GM23338 (cell line): Measurements from ENCODE around the gene KIFAP3. TPM values are rescaled to one million over a fixed set of nuclear protein-coding genes. Genes with fewer than 3 reads are reported as not detected.

Experiments used
- ATAC-seq: fragments of 200-7000 bp; cut with Tn5 transposase; 3 replicates; pipeline ENCODE4 v1.9.1; 2020
- DNase-seq: peaks from one replicate; pipeline ENCODE4 v3.0.0-alpha.2; 2015; ENCODE audit warnings: low spot score
- H2AFZ ChIP-seq: fragments of 200-600 bp; sonication (generic); 2 replicates; pipeline ENCODE4 v1.8.0; 2016; ENCODE audit warnings: antibody characterized with exemption, mild to moderate bottlenecking, moderate library complexity
- H3F3A ChIP-seq: fragments of 200-600 bp; sonication (generic); replicated peaks from 2 replicates; pipeline ENCODE4 v1.8.0; 2017; ENCODE audit warnings: antibody characterized with exemption, mixed run types, low read depth
- H3K27ac ChIP-seq: fragments of 200-600 bp; sonication (generic); 2 replicates; pipeline ENCODE4 v1.6.1; 2016; ENCODE audit warnings: low read depth
- H3K27me3 ChIP-seq: fragments of 200-600 bp; sonication (generic); 2 replicates; pipeline ENCODE4 v1.8.0; 2016; ENCODE audit warnings: mild to moderate bottlenecking, mixed run types, moderate library complexity; ENCODE audit not compliant: insufficient read depth
- H3K36me3 ChIP-seq: fragments of 200-600 bp; sonication (generic); 2 replicates; pipeline ENCODE4 v1.8.0; 2016; ENCODE audit warnings: mild to moderate bottlenecking; ENCODE audit not compliant: insufficient read depth
- H3K4me1 ChIP-seq: fragments of 200-600 bp; sonication (generic); 2 replicates; pipeline ENCODE4 v1.8.0; 2016; ENCODE audit warnings: mild to moderate bottlenecking, moderate library complexity; ENCODE audit not compliant: insufficient read depth
- H3K4me2 ChIP-seq: fragments of 200-600 bp; sonication (generic); 2 replicates; pipeline ENCODE4 v1.7.1; 2017; ENCODE audit warnings: mixed run types
- H3K4me3 ChIP-seq: fragments of 200-600 bp; sonication (generic); 2 replicates; pipeline ENCODE4 v1.6.1; 2016; ENCODE audit warnings: mixed run types
- H3K79me2 ChIP-seq: fragments of 200-600 bp; sonication (generic); replicated peaks from 2 replicates; pipeline ENCODE4 v1.8.0; 2017; ENCODE audit warnings: mild to moderate bottlenecking; ENCODE audit not compliant: insufficient read depth
- H3K9me2 ChIP-seq: fragments of 200-600 bp; sonication (generic); 2 replicates; pipeline ENCODE4 v1.8.0; 2017; ENCODE audit not compliant: insufficient read depth
- H4K20me1 ChIP-seq: fragments of 200-600 bp; sonication (generic); replicated peaks from 2 replicates; pipeline ENCODE4 v1.8.0; 2017; ENCODE audit warnings: mild to moderate bottlenecking; ENCODE audit not compliant: insufficient read depth
- H3K27ac Mint-ChIP-seq: 2 replicates; pipeline ENCODE4 v1.8.0; 2020; ENCODE audit warnings: inconsistent platforms, mild to moderate bottlenecking, moderate library complexity, mixed read lengths
- H3K27me3 Mint-ChIP-seq: 3 replicates; pipeline ENCODE4 v1.8.0; 2022; ENCODE audit warnings: low read depth, mild to moderate bottlenecking, moderate library complexity, mixed read lengths, inconsistent platforms; ENCODE audit not compliant: insufficient read depth, poor library complexity
- H3K36me3 Mint-ChIP-seq: 3 replicates; pipeline ENCODE4 v1.8.0; 2021; ENCODE audit warnings: low read depth, mild to moderate bottlenecking, inconsistent platforms, moderate library complexity, mixed read lengths
- H3K4me1 Mint-ChIP-seq: 3 replicates; pipeline ENCODE4 v1.8.0; 2020; ENCODE audit warnings: mild to moderate bottlenecking, inconsistent platforms, mixed read lengths
- H3K4me3 Mint-ChIP-seq: 3 replicates; pipeline ENCODE4 v1.8.0; 2021; ENCODE audit warnings: moderate library complexity, mild to moderate bottlenecking, inconsistent platforms, mixed read lengths
- H3K9me3 Mint-ChIP-seq: 3 replicates; pipeline ENCODE4 v1.8.0; 2020; ENCODE audit warnings: moderate library complexity, mild to moderate bottlenecking, inconsistent platforms, mixed read lengths
- CREB1 ChIP-seq: fragments of 250-450 bp; sonication (Bioruptor Pico); IDR thresholded peaks from 2 replicates; pipeline ENCODE4 v1.5.0; 2020; ENCODE audit warnings: low read depth, mild to moderate bottlenecking, moderate library complexity
- ETS1 ChIP-seq: IDR thresholded peaks from 2 replicates; pipeline ENCODE4 v1.6.1; 2016; ENCODE audit warnings: antibody characterized with exemption
- EZH2 ChIP-seq: fragments of 200-600 bp; sonication (generic); IDR thresholded peaks from one replicate; pipeline ENCODE4 v1.8.0; 2017; ENCODE audit warnings: antibody characterized with exemption, mild to moderate bottlenecking, low read depth; ENCODE audit not compliant: unreplicated experiment
- ZNF114 ChIP-seq: fragments of 250-450 bp; sonication (Bioruptor Pico); IDR thresholded peaks from 2 replicates; pipeline ENCODE4 v1.5.0; 2020; ENCODE audit warnings: mild to moderate bottlenecking, moderate library complexity
- ZNF331 ChIP-seq: fragments of 250-450 bp; sonication (Bioruptor Pico); IDR thresholded peaks from 2 replicates; pipeline ENCODE4 v1.5.0; 2020; ENCODE audit warnings: low read depth, mild to moderate bottlenecking, moderate library complexity
- ZNF462 ChIP-seq: fragments of 250-450 bp; sonication (Bioruptor Pico); IDR thresholded peaks from 2 replicates; pipeline ENCODE4 v1.5.0; 2020; ENCODE audit warnings: mild to moderate bottlenecking, moderate library complexity
- polyA plus RNA-seq: library from polyadenylated mRNA; unstranded; fragments of >200 nt; fragmentation: Nextera tagmentation; extraction: Ambion mirVana; gene quantifications from 2 replicates; pipeline ENCODE4 v1.2.1, GENCODE V29; 2016
- total RNA-seq: library from RNA; depleted of rRNA; stranded (reverse); fragments of >200 nt; shearing (Covaris generic); gene quantifications from 2 replicates; pipeline ENCODE4 v1.2.3, GENCODE V29; 2014

Gene KIFAP3
- total and polyA plus RNA-seq, 2 experiments from 2014 or later = 2.7 to 3.1 TPM

DNA sequence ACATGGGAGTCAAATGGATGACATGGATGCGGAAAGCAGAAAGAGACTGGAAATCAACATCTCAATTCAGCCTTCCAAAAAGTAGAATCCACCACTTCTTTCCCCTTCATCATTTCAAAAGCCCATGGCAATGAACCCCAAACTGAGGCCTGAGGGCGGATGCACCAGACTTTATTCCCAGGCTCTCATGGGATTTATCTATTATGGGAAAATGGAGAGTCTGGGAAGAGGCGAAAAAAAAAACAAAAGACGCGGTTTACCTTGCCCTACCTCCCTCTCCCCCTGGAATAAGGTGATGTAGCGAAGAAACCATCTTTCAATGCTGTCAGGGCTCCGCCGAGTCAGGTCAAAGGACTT lies 624 bp downstream of the KIFAP3 start (continued):
- TF ChIP-seq CREB1 (CRISPR knock-in tag) = no peak
- TF ChIP-seq ZNF331 (CRISPR knock-in tag) = no peak
- TF ChIP-seq ZNF114 (CRISPR knock-in tag) = no peak
- no peak for TF ChIP-seq EZH2

- H3K9me2 ChIP-seq = no peaks in the 10 kb centered on the region
- no peak overlapping the region for H3K4me2 ChIP-seq
- H3K27me3 ChIP-seq = no peaks in the 10 kb centered on the region
- TF ChIP-seq ZNF331 (CRISPR knock-in tag) (no peak), EZH2 (no peak), ZNF462 (no peak), ETS1 (no peak)
- no peaks in the 10 kb centered on the region for H3K9me3 Mint-ChIP-seq
- DNase-seq (no peak), ATAC-seq (no peak)
- H3K4me1 Mint-ChIP-seq = peaks cover 11% of the 10 kb centered on the region
- no peaks in the 10 kb centered on the region for H4K20me1 ChIP-seq
- H3K79me2 ChIP-seq = no peaks in the 10 kb centered on the region
- H2AFZ ChIP-seq = no peak overlapping the region
- H3K4me1 ChIP-seq = peaks cover 6% of the 10 kb centered on the region
- no peak overlapping the region for H3K4me3 ChIP-seq
- H3F3A ChIP-seq = no peaks in the 10 kb centered on the region
- no peak overlapping the region for H3K4me3 Mint-ChIP-seq
- H3K36me3 Mint-ChIP-seq = no peaks in the 10 kb centered on the region
- H3K27me3 Mint-ChIP-seq = peaks cover 7% of the 10 kb centered on the region
- H3K27ac ChIP-seq = no peak overlapping the region
- H3K36me3 ChIP-seq = no peaks in the 10 kb centered on the region
- no peak overlapping the region for H3K27ac Mint-ChIP-seq
Observed at GRCh38 chr1:170071378-170071777, 3.1 kb downstream of the KIFAP3 start.
